Kidney (tissue), 14 donors: Measurements from ENCODE around the gene DLGAP1. TPM values are rescaled to one million over a fixed set of nuclear protein-coding genes. Genes with fewer than 3 reads are reported as not detected.

Experiments used
- DNase-seq, 5 donors: peaks; one replicate each; pipeline ENCODE4 v3.0.0-alpha.2; 2013 to 2020
- FAIRE-seq: peaks from 2 replicates; lab custom pipeline; 2012; peaks lifted over from hg19 to GRCh38; lab: Jason Lieb, UNC
- H3K27ac ChIP-seq, 2 donors: one replicate each; pipeline ENCODE4 v1.7.0; 2013; ENCODE audit warnings: low read depth in 2 of 2, low read length in 2 of 2, inconsistent platforms in 1 of 2
- H3K27me3 ChIP-seq: one replicate; pipeline ENCODE4 v1.7.1; 2013; ENCODE audit warnings: low read length, inconsistent platforms; ENCODE audit not compliant: control insufficient read depth, insufficient read depth
- H3K36me3 ChIP-seq, 3 donors: one replicate each; pipeline versions ENCODE4 v1.7.0 to v1.7.1; 2013; ENCODE audit warnings: low read length in 3 of 3, control low read depth in 1 of 3, inconsistent platforms in 1 of 3; ENCODE audit not compliant: insufficient read depth in 3 of 3, control insufficient read depth in 2 of 3
- H3K4me1 ChIP-seq, 3 donors: one replicate each; pipeline versions ENCODE4 v1.7.0 to v1.7.1; 2013; ENCODE audit warnings: low read length in 3 of 3, inconsistent platforms in 1 of 3, low read depth in 1 of 3; ENCODE audit not compliant: control insufficient read depth in 2 of 3, insufficient read depth in 2 of 3
- H3K4me3 ChIP-seq, 3 donors: one replicate each; pipeline versions ENCODE4 v1.7.0 to v1.8.1; 2013; ENCODE audit warnings: low read length in 3 of 3, control low read depth in 1 of 3, inconsistent platforms in 1 of 3
- H3K9ac ChIP-seq, 3 donors: one replicate each; pipeline versions ENCODE4 v1.7.0 to v1.7.1; 2013; ENCODE audit warnings: low read length in 3 of 3, control low read depth in 1 of 3, inconsistent platforms in 1 of 3
- H3K9me3 ChIP-seq, 3 donors: one replicate each; pipeline versions ENCODE4 v1.7.0 to v1.7.1; 2013; ENCODE audit warnings: low read length in 3 of 3, control low read depth in 1 of 3, inconsistent platforms in 1 of 3; ENCODE audit not compliant: control insufficient read depth in 2 of 3, insufficient read depth in 1 of 3
- intact Hi-C: fragments of 100-400 bp; cut with DNase I; formaldehyde crosslinking; loops from one replicate; pipeline ENCODE4 v1.11.1; 2022
- polyA plus RNA-seq: library from polyadenylated mRNA; stranded (reverse); fragments of 350-450 nt; fragmentation: Illumina TruSeq; extraction: RNeasy Lipid Tissue Mini Kit (QIAGEN cat#74804); gene quantifications from one replicate; pipeline ENCODE4 v1.2.3, GENCODE V29; 2014; ENCODE audit warnings: low read depth, low replicate concordance; ENCODE audit not compliant: insufficient read depth
- total RNA-seq: library from RNA; stranded (reverse); fragmentation: NEBNext Ultra II Directional; extraction: Animal tissue kit (Norgen Biotek cat#: 25700); gene quantifications from one replicate; pipeline ENCODE4 v1.2.1, GENCODE V29; 2021
- TF ChIP-seq, protein P1 (sequence below): IDR thresholded peaks from 3 replicates; pipeline ENCODE4 v1.5.1; 2012; ENCODE audit warnings: mild to moderate bottlenecking, moderate library complexity, borderline replicate concordance; ENCODE audit not compliant: insufficient read depth; ENCODE audit errors: extremely low read depth
- donor health status: control.
- donor health status: control.
- donor health status: control.
- donor health status: control.
- donor health status: control.
- donor health status: DM: yes; HTN: yes; CAD: no.
- donor health status: Normal renal cell carcinoma (clear cell type).

The DLGAP1 gene
- total and polyA plus RNA-seq, 2 donors from 2014 or later = 1.2 to 32.8 TPM

DNA sequence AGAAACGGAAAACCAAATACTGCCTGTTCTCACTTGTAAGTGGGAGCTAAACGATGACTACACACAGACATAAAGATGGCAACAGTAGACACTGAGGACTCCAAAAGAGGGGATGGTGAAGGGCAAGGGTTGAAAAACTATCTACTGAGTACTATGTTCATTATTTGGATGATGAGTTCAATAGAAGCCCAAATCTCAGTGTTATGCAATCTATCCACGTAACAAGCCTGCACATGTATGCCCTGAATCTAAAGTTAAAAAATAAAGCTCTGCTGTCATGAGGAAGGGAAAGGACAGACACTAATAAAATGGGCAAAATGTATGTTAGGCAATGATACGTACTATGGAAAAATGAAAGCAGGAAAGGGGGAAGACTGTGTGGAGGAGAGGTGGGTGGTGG lies 629.1 kb downstream of the DLGAP1 start:
- no peaks in the 10 kb centered on the region for H3K36me3 ChIP-seq
- TF ChIP-seq, protein P1, sequence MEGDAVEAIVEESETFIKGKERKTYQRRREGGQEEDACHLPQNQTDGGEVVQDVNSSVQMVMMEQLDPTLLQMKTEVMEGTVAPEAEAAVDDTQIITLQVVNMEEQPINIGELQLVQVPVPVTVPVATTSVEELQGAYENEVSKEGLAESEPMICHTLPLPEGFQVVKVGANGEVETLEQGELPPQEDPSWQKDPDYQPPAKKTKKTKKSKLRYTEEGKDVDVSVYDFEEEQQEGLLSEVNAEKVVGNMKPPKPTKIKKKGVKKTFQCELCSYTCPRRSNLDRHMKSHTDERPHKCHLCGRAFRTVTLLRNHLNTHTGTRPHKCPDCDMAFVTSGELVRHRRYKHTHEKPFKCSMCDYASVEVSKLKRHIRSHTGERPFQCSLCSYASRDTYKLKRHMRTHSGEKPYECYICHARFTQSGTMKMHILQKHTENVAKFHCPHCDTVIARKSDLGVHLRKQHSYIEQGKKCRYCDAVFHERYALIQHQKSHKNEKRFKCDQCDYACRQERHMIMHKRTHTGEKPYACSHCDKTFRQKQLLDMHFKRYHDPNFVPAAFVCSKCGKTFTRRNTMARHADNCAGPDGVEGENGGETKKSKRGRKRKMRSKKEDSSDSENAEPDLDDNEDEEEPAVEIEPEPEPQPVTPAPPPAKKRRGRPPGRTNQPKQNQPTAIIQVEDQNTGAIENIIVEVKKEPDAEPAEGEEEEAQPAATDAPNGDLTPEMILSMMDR = no peak
- no peak for FAIRE-seq

DNA sequence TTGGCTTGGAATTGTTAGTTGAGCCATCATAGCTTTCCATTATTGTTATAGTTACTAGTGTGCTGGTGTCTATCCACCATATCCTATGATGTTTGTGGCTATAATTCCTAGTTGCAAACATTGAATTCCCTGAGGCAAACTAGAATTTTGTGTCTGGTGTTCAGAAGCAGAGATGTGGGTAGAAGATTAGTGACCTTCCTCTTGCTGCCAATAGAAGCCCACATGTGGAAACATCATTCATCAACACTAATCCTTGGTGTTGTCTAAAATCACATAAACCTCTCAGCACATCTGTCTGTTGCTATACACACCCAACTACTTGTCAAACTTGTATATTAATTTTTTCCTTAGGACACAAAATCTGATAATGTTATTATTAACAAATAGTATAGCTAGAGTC lies 631.0 kb downstream of the DLGAP1 start:
- no peaks in the 10 kb centered on the region for H3K27me3 ChIP-seq
- H3K36me3 ChIP-seq = no peaks in the 10 kb centered on the region
- no peak overlapping the region for H3K9ac ChIP-seq
- no peak for FAIRE-seq
- no peaks in the 10 kb centered on the region for H3K9me3 ChIP-seq
- TF ChIP-seq, protein P1 = no peak
- DNase-seq = no peak
- H3K4me3 ChIP-seq = no peak overlapping the region
- no peak overlapping the region for H3K27ac ChIP-seq
- no peaks in the 10 kb centered on the region for H3K4me1 ChIP-seq
- intact Hi-C loops = no loop called here

More for the DNA sequence above, 629.1 kb downstream of the DLGAP1 start:
- H3K9ac ChIP-seq = no peak overlapping the region
- no peak overlapping the region for H3K4me3 ChIP-seq
- no peaks in the 10 kb centered on the region for H3K27me3 ChIP-seq
- H3K9me3 ChIP-seq = no peaks in the 10 kb centered on the region
- intact Hi-C loops = no loop called here
- no peak overlapping the region for H3K27ac ChIP-seq
- DNase-seq = no peak
- H3K4me1 ChIP-seq = no peaks in the 10 kb centered on the region

DNA sequence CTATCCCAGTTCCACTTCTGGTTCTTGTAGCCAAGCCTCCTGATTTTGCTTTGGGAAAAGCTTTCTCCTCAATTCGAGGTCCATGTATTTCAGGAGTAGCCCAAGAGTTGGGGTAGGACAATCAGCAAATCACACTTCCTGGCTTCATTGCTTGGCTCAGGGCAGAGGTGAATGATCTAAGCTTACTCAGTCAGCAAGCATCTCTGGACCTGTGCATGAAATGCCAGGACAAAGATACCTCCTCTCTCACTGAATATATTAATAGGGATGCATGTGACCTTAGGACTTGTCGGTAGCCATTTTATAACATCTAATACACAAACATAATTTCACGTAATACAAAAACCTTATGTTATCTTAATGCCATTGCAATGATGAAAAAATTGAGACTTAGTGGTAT lies 632.0 kb downstream of the DLGAP1 start:
- TF ChIP-seq, protein P1 = no peak
- FAIRE-seq = no peak

DNA sequence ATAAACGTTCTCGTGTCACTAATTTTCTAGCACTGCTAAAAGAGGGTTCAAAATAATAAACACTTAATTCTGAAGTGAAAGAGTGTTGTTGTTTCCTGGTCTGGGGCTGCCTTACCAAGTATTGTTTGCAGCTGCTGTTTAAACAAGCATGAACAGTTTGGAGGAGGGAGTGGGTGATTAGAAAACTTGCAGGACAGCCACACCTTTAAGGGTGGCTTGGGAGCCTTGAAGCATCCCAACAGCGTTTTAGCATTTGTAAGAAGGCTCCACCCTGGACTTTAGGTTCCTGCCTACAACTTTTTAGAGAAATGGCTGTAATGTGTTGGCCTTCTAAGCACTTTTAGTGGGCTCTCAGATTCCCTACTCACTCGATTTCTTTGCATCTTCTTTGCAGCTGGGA lies 633.6 kb downstream of the DLGAP1 start:
- Histone ChIP-seq H3K9me3 (no peaks in the 10 kb centered on the region), H3K27me3 (no peaks in the 10 kb centered on the region), H3K4me3 (no peak overlapping the region), H3K4me1 (no peaks in the 10 kb centered on the region), H3K27ac (no peak overlapping the region), H3K36me3 (no peaks in the 10 kb centered on the region), H3K9ac (no peak overlapping the region)
- intact Hi-C loops = no loop called here
- TF ChIP-seq, protein P1 = no peak
- FAIRE-seq (no peak), DNase-seq (no peak)

More for the DNA sequence above, 632.0 kb downstream of the DLGAP1 start:
- DNase-seq = no peak
- no peaks in the 10 kb centered on the region for H3K36me3 ChIP-seq
- H3K9ac ChIP-seq = no peak overlapping the region
- no peak overlapping the region for H3K4me3 ChIP-seq
- no peaks in the 10 kb centered on the region for H3K4me1 ChIP-seq
- H3K9me3 ChIP-seq = no peaks in the 10 kb centered on the region
- H3K27ac ChIP-seq = no peak overlapping the region
- intact Hi-C loops = no loop called here
- no peaks in the 10 kb centered on the region for H3K27me3 ChIP-seq
